Lower leg skin (tissue), 4 donors: ENCODE data around the gene MUSK. TPM values are rescaled to one million over a fixed set of nuclear protein-coding genes. Genes with fewer than 3 reads are reported as not detected.
"Not testable (repeated sequence)": the region's sequence is repeated elsewhere in the genome, so short reads cannot be mapped to it uniquely, and the experiment has no call there.

Experiments
- DNase-seq, 2 donors: peaks; one replicate each; pipeline ENCODE4 v3.0.0-alpha.2; 2019; ENCODE audit warnings: low spot score in 2 of 2
- H3K4me3 ChIP-seq: fragments of 200-600 bp; sonication (generic); 2 replicates; pipeline ENCODE4 v1.5.1; 2017; ENCODE audit warnings: mild to moderate bottlenecking, low read depth; ENCODE audit not compliant: poor library complexity, severe bottlenecking
- CTCF ChIP-seq, 3 donors: fragments of 450-650 bp; IDR thresholded peaks; one replicate each; pipeline ENCODE4 v1.5.1; 2016; ENCODE audit warnings: antibody characterized with exemption in 3 of 3, mild to moderate bottlenecking in 3 of 3, moderate library complexity in 2 of 3
- POLR2A ChIP-seq, 2 donors: fragments of 450-650 bp; IDR thresholded peaks; one replicate each; pipeline ENCODE4 v1.6.1; 2016 to 2017; ENCODE audit warnings: antibody characterized with exemption in 2 of 2, mild to moderate bottlenecking in 1 of 2, moderate library complexity in 1 of 2
- WGBS, 2 donors: methylation state at CpG; one replicate each; pipeline ENCODE4 v1.1.5; 2018; 5-methylcytosine and 5-hydroxymethylcytosine counted together
- intact Hi-C: fragments of 100-400 bp; cut with DNase I; formaldehyde crosslinking; loops from one replicate; pipeline ENCODE4 v1.15.0; 2023; ENCODE audit warnings: low total_unique reads
- total RNA-seq, 4 donors: library from RNA; depleted of rRNA; stranded (reverse); fragments of >200 nt; gene quantifications; one replicate each; pipeline ENCODE4 v1.1.0, GENCODE V29; 2016

MUSK gene
- total RNA-seq, 4 donors from 2014 or later, result 0.23 to 4.7 (median 0.68) TPM

DNA sequence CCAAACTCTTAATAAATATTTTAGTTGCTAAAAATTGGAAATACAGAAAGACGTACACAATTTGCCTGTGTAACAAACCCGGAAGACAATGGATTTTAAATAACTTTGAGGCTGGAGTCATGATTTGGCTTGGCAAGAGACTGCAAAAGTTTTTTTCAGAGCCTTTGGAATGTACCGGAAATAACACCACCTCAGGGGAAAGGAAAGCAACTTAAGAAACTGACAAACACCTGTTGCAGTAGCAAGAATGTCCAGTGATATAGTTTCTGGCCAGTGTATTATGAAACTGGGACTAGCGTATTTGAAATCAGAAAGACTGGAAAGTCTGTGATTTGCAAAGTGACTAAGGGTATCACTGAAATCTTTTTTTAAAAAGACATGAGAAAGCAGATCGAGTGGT, 842 bp downstream of the MUSK start:
- TF ChIP-seq CTCF (IDR thresholded peaks at IDR 0.05), result no peak
- TF ChIP-seq POLR2A (IDR thresholded peaks at IDR 0.05), result no peak
- no peak for DNase-seq
- WGBS, 2 donors, result 36 to 44% methylated on average over 5 of the region's 5 CpGs
- intact Hi-C loops, result no loop called here
- H3K4me3 ChIP-seq, result no peak overlapping the region

DNA sequence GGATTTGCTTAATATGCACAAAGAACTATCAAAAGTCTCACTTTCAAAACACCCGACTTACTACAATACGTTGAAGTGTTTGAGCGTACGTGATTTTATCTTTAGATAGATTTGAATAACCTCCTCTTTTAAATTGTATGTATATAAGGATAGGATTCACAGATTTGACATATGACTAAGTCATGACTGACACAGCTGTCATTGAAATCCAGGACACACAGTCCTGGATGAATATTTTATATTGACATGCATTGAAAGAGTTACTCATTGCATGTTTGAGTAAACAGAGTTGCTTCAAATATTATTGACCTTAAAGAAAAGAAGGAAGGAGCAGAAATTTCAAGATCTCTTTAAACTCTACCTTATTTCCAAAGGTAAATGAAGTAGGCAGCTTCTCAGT, 3.3 kb downstream of the MUSK start:
- WGBS, 2 donors, result 92 to 95% methylated on average over 4 of the region's 4 CpGs

DNA sequence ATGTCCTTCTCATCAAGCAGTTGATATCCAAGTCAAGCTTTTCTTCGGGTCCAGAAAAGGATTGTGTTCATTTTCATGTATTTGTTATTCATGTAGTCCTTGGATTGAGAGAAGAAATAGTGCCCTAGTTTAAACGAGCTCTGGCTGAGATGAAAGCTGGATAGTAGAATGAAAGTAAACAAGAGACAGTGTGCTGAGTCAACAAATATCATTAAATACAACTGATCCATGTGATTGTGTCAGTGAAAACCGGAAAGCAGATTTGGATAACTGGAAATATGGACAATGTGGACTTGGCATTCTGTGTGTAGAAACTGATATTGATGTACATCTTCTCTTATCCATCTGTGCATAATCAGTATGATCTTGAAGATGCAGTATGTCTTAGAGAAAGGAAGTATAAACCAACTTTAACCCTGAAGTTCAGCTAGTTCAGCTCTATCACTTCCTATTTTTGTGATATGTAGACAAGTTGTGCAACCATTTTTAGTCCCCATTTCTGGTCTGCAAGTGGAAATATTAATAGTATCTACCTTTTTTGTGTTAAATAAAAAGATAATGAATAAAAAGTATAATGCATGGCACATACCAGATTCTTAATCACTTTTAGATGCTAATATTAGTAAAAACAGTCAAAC, 4.4 kb downstream of the MUSK start:
- 50 to 59% methylated on average over 3 of the region's 3 CpGs for WGBS, 2 donors
- TF ChIP-seq CTCF (IDR thresholded peaks at IDR 0.05) (no peak), POLR2A (IDR thresholded peaks at IDR 0.05) (no peak)
- DNase-seq, result no peak
- intact Hi-C loops, result no loop called here
- no peak overlapping the region for H3K4me3 ChIP-seq

More for the DNA sequence above, 3.3 kb downstream of the MUSK start:
- intact Hi-C loops, result no loop called here
- no peak for DNase-seq
- no peak overlapping the region for H3K4me3 ChIP-seq
- TF ChIP-seq CTCF (IDR thresholded peaks at IDR 0.05) (no peak), POLR2A (IDR thresholded peaks at IDR 0.05) (no peak)

GRCh38 chr9:110687497-110687896, 18.9 kb downstream of the MUSK start:
- intact Hi-C loops, result no loop called here
- no peak for TF ChIP-seq CTCF (IDR thresholded peaks at IDR 0.05)
- no peak overlapping the region for H3K4me3 ChIP-seq
- no peak for DNase-seq
- WGBS, 2 donors, result 84 to 94% methylated on average over 4 of the region's 4 CpGs

DNA sequence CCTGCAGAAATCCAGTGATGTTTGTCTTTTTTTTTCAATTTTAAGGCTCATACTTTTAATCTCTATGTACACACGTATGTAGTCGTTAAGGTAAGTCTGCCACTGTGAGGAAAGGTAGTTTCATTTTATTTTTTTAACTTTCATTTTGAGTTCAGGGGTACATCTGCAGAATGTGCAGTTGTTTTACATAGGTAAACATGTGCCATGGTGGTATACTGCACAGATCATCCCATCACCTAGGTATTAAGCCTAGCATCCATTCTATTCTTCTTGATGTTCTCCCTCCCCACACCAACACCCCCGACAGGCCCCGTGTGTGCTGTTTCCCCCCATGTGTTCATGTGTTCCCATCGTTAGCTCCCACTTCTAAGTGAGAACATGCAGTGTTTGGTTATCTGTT, 19.7 kb downstream of the MUSK start:
- no peak for DNase-seq
- intact Hi-C loops, result no loop called here
- WGBS, 2 donors, result 90 to 92% methylated on average over 5 of the region's 5 CpGs
- H3K4me3 ChIP-seq, result no peak overlapping the region
- TF ChIP-seq CTCF (IDR thresholded peaks at IDR 0.05) (no peak), POLR2A (IDR thresholded peaks at IDR 0.05) (no peak)

DNA sequence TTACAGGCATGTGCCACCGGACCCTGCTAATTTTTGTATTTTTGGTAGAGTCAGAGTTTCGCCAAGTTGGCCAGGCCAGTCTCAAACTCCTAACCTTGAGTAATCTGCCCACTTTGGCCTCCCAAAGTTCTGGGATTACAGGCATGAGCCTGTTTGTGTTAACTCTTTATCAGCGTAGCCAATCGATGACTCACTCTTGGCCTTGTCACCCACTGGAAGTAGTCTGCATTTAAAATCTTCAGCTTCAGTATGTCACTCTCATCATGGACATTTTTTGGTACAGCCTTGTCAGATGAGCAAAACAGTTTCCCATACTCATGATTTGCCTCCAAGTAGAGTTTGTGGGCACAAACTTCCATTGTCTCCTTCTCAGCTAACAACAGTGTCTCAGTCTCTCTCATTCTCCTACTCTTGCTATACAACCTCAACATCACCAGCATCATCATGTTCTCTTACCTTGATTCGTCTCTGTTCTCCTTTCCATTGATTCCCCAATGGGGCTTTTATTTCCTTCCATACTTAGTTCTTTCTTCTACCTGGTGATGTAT, 22.5 kb downstream of the MUSK start:
- TF ChIP-seq POLR2A (IDR thresholded peaks at IDR 0.05) (no peak), CTCF (IDR thresholded peaks at IDR 0.05) (no peak)
- intact Hi-C loops, result no loop called here
- no peak overlapping the region for H3K4me3 ChIP-seq
- 76 to 78% methylated on average over 5 of the region's 5 CpGs for WGBS, 2 donors
- DNase-seq, result no peak

DNA sequence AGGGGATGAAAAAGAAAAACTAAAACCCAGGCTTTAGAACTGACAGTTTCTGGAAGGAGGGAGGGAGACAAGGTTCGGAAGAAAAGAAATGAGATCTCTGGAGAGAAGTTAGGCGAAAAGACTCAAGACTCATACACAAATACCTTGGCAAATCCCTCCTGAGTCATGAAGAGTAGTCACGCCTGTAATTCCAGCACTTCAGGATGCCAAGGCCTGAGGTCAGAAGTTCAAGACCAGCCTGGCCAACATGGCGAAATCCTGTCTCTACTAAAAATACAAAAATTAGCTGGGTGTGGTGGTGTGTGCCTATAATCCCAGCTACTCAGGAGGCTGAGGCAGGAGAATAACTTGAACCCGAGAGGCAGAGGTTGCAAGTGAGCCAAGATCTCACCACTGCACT, 27.3 kb downstream of the MUSK start:
- 44 to 59% methylated on average over 5 of the region's 5 CpGs for WGBS, 2 donors
- H3K4me3 ChIP-seq, intact Hi-C loops, DNase-seq: not testable (repeated sequence)
